Right renal pelvis (tissue), 4 donors: ENCODE results near the gene ADGRB2. TPM values are rescaled to one million over a fixed set of nuclear protein-coding genes. Genes with fewer than 3 reads are reported as not detected.

Source experiments
- DNase-seq, 4 donors: peaks; one replicate each; pipeline ENCODE4 v3.0.0-alpha.2; 2013; ENCODE audit warnings: low read depth in 4 of 4, low spot score in 3 of 4, missing footprints in 1 of 4
- polyA plus RNA-seq, 4 donors: library from polyadenylated mRNA; unstranded; fragments of 120-200 nt; gene quantifications; one replicate each; pipeline ENCODE4 v1.2.1, GENCODE V29; 2013; ENCODE audit not compliant: insufficient read length in 4 of 4

ADGRB2 gene
- polyA plus RNA-seq, 4 donors = 11.4 to 20.3 (median 12.2) TPM

DNA sequence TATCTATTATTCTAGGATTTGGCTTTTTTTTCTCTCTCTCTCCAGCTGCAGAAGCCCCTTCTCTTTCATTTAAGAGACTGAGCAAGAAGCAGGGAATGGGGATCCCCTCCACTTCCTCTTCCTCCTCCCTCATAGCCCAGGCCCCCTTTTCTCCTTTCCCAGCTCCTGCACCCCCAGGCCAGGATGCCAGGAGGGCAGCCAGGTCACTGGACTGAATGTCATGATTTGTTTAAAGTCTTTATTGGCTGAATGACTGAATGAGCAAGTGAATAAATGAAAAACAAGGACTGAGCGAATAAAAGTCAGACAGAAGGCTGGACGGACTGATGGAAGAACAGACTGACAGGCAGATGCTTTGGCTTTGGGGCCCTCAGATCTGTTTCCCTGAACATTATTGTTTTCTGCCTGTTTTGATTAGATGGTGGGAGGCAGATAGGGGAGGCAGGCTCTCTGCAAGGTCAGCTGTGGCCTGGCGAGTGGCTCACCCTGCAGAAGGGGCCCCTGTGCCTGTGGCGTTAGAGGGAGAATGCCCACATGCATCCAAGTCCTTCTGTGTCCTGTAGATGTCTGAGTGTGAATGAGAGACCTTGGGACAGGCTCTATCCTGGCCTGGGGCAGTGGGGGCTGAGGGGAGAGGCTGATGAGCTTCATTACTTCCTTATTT, 20.3 kb upstream of the ADGRB2 start:
- no peak for DNase-seq

DNA sequence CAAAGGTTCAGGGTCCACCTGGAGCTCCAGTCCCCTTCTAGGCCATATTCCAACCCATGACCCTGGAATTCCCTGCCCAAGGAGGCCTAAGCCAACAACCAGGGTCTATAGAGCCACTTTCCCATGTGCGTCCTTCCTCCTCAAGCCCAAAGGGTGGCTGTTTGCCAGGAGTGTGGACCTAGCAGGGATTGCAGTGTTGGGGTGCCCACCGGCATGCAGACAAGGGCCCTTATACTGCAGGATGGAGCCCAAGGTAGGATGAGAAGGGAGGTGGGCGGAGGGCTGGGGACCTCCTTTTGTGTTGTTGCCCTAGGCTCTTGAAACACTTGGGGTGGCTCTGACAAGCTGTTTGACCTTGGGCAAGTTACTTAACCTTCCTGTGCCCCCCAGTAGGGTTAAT, 19.7 kb upstream of the ADGRB2 start:
- no peak for DNase-seq

DNA sequence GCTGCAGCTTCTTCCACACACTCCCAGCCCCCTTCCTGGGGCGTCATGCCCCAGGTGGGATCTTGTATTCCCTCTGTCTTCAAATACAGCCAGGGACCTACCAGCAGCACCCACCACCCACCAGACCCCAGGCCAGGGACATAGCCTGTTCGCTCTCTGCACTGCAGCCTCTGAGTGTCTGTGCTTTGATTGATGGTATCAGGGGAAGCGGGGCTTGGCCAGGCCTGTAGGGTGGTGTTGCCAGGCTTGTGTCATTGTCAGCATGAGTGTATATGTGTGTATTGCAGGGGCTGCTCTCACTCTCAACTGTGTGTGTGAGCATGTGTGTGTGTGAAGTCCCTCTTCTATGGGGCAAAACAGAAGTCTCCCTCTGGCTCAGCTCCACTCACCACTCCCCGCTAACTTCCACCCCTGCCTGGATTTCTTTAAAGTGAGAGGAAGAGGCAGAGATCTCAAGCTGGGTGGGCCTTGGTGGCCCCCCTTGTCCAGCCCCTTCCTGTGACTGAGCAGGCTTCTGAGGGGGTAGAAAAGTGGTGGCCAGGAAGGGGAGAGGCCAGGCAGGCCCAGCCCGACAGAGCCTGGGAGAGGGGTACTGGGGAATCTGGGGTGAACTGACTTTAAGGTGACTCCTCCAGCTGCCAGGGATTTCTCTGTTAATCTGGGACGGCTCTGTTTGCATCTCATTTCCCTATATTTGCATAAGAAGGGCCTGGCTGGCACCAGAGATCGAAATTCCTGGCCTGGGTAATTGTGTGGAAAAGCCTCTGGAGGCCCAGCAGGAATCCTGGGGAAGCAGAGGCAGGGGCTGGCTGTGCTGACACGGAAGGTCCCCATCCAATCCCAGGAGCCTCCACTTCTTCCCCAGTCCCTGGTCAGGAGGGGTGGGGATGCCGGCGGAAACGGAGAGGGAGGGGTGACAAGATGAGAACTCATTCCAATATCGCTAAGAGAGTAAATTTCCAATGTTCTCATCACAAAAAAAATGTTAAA, 18.6 kb upstream of the ADGRB2 start:
- no peak for DNase-seq

DNA sequence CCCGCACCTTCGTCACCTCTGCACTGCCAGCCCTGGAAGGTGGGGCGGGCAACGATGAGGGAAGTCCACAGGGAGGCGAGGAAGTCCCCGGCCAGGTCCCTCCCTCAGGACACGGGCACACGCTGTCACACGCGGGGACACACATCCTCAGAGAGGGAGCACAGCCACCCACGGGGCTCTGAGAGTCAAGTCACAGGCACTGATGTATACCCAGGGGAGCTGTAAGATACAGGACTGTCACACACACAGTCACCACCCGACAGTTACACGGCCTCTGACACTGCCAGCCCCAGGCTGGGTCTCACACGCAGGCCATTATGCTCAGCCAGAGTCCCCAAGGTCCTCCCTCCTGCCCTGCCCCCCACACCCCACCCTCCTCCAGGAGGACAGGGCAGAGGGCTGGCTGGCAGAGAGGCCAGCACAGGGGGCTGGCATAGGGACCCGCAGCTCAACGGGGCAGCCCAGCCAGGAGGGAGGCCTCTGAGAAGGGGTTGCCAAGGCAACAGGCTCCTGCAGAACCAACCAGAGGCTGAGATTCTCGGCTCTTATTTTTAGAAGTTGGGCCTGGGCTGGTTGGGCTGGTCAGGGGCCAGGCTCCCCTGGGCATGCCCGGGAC, 17.7 kb upstream of the ADGRB2 start:
- DNase-seq = no peak

DNA sequence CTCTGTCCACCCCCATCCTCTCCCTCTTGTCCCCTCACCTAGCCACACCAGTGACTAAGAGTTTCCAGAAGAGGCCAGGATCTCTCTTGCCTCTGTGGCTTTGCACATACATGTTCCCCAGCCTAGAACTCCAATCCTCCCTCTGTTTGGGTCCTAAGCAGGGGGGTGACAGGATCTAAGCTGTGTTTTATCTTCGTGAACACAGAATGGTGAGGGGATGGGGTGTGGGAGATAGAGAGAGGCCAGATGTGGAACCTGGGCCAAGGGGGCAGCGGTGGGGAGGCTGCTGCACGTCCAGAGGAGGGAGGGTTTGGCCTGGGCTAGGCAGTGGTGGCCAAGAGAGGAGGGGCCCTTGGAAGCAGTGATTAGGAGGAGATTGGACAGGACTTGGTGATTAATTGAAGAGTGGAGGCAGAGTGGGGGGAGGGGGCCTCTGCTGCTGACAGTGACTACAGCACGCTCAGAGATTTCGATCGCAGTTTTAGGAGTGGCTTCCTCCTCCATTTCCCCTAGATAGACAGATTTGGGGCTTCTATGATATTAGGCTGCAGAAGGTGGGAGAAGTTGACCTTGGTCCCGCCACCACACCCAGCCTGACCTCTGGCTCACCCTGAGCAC, 17.1 kb upstream of the ADGRB2 start:
- DNase-seq = no peak

DNA sequence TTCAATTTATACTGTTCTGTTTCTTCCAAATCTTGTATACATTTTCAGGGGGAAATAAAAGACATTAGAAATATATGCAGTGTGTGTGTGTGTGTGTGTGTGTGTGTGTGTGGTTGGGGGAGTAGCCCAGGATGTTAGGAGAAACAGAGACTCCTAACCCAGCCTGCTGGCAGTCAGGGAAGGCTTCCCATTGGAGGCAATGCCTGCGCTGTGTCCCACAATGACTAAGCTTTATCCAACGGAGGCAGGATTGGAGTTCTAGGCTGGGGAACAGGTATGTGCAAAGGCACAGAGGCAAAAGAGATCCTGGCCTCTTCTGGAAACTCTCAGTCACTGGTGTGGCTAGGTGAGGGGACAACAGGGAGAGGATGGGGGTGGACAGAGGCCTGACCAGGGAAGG, 16.5 kb upstream of the ADGRB2 start:
- DNase-seq = no peak

DNA sequence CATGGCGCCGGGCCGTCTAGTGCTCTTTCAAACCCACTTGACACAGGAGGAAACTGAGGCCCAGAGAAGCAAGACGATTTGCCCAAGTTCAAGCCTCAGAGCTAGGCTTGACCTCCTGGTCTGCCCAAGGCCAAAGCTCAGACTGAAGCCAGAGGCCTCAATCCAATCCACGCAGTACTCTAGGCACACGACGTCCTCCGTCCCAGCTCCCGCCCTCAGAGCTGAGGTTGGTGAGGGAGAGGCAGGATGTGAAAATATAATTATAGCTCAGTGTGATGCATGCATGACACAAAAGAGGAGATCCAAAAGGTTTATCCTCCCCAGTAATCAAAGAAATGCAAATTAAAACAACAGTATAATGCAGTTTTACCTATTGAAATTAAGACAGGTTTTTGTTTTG, 15.5 kb upstream of the ADGRB2 start:
- no peak for DNase-seq

DNA sequence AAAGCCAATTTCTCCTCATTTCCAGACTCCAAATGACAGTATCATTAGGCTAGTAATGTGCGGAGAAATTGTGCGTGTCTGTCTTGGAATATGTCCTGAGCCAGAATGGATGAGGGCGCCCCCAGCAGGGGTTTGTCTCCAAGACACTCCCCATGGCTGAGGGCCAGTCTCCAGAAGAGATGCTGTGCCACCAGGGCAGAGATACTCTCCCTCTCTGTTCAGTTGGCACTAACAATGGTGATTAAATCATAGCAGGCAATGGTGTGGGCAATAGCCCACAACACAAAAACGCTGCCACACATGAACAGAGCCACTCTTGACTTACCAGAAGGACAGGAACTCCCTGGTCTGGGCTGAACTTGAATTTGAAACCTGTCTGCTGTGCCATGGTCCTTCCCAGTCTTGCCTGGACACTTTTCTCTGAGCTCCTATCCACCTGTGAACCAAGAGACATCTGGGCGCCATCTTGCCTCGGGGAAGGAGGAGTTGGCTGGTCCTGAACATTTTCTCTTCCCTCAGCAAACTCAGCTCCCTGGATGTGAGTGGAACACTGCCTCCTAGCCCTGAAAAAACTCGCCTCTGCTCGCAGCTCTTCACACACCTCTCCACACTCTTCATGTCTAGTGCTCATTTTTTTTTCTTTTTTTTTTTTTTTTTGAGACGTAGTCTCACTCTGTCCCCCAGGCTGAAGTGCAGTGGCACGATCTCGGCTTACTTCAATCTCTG, 14.8 kb upstream of the ADGRB2 start:
- DNase-seq = no peak

DNA sequence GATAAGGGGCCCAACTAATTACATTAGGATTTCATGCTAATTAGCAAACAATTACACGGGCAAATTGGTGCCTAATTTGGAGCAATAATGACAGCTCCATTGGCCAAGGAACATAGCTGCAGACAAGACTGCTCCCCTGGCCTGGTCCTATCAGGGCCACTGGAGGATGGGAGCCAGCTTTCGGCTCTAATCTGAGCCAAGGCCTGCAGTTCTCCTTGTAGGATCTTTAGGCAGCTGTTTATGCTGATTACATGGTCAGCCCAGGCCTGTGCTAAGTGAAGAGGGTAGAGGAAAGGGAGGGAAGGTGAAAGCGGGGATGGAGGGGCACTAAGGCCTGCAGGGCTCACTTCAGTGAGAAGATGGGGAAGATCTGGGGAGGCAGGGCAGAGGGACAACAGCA, 12.4 kb upstream of the ADGRB2 start:
- no peak for DNase-seq

DNA sequence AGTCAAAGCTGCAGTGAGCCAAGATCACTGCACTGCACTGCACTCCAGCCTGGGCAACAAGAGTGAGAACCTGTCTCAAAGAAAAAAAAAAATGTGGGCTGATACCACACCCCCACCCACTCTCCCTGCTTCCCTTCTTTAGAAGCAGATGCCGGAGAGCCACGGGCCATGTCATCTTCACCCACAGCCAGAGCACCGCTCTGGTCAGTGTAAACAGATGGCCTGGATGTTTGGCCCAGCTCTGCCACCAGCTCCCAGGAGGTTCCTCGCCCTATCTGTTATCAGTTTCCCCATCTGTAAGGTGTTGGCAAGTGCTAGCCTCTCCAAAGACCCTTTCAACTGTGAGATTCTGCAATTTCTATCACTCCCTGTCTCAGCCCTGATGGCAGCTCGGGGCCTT, 11.9 kb upstream of the ADGRB2 start:
- no peak for DNase-seq

DNA sequence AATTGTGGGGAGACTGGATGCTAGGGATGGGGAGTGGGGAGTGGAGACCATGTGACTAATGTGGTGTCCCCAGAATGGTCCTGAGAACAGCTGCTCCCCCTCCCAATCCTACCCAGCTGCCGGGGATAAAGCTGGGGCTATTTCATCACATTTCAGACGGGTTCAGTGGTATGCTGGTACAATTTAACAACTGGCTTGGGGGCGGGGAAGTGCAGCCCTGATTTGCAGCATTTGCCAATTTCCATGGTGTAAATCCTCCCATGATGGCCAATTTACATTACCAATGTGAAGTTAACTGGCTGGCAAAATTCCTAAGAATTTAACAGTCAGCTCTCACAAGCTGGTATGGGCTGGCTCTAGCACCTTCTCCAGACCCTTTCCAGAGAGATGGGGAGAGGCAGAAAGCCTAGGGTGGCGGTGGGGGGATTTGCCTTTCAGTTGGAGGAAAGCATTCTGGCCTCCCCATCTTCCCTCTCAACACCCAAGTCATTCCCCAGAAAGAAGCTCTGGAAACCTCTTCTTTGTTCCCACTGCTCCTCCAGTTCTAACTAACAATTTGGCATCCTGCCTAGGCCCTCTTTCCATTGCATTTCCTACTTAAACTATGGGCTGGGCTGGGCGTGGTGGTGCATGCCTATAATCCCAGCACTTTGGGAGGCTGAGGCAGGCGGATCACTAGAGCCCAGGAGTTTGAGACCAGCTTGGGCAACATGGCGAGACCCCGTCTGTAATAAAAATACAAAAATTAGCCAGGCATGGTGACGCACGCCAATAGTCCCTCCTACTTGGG, 11.3 kb upstream of the ADGRB2 start:
- DNase-seq = no peak

DNA sequence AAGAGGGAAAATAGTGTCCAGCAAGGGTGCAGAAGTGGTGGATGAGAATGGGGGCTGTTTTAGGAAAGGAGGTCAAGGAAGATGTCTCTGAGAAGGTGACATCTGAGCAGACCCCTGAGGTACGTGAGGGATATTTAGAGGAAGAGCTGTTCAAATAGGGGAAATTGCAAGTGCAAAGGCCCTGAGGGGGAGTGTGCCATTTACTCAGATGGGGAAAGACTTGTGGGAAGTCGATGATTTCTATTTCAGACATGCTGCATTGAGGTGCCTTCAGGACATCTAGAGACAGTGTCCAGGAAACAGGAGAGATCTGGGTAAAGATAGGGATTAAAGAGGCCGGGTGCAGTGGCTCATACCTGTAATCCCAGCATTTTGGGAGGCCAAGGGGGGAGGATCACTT, 10.4 kb upstream of the ADGRB2 start:
- no peak for DNase-seq

DNA sequence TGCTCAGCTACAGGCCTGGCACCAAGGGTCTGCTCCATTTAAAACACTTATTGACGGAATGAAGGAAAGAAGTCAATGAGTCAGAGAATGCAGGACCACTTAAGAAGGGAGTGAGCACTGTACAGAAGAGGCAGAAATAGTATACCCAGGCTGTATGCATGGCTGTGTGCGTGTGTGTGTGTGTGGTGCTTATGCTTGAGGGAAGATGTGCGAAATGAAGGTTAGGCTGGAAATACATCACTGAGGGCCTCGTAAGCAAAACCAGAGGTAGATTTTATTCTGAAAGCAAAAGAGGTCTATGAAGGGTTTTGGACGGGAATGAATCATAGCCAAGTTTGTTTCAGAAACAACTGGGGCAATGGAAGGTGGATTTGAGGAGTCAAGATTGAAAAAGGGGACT, 9.7 kb upstream of the ADGRB2 start:
- DNase-seq = no peak

DNA sequence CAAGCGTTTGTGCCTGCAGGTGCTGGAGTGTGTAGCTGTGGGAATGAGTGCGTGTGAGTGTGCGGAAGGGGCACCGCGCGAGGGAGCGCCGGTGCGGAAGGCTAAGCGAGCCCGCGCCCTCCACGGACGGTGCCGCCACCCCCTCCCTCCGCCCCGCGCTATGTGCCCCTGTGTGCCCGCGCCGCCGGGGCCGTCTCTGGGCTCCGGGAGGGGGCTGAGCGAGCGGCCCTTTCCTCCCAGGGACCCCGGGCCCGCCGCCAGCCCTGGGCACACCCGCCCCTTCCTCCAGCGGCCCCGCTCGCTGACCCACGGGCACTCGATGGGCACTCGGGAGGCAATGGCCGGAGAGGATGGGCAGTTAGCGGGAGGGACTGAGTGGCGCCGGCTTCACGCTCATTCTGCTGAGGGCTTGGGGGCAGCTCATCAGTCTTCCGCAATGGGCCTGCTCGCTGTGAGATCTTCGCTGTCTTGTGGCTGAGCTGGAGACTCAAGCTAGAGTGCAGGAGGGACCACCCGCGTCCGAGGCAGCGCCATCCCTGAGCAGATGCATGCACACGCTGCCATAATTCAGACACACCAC, 8.6 kb upstream of the ADGRB2 start:
- DNase-seq = no peak

DNA sequence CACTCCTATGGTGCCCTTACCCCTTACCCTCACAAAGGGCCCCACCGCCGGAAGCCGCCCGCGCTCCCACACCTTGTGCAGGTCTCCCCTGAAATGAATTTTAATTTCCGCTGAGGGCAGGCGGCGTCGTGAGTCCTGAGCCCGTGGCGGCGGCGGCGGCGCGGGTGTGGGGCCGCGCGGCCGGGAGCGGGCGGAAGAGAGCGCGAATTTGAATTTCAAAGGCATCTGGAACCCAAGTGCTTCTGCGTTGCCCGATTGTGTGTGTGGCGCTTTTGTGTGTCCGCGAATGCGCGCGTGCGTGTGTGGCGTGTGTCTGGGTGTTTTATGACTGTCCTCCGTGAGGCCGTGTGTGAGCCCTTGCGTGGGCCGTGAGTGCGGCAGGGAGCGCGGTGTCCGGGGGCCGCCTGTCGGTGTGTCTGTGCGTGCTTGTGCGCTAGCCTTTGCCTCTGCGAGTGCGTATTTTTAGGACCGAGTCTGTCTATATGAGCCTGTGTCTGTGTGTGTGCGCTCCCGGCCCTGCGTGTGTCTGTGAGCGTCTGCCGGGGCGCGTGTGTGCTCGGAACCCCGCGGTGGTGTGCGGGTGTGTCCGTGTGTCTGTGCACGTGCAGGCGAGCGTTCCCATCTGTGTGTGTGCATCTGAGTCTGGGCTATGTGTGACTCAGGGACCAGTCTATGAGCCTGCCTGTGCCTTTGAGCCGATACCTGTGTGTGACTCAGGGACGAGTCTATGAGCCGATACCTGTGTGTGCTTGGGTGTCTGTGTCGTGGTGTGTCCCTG, 7.9 kb upstream of the ADGRB2 start:
- DNase-seq = no peak

DNA sequence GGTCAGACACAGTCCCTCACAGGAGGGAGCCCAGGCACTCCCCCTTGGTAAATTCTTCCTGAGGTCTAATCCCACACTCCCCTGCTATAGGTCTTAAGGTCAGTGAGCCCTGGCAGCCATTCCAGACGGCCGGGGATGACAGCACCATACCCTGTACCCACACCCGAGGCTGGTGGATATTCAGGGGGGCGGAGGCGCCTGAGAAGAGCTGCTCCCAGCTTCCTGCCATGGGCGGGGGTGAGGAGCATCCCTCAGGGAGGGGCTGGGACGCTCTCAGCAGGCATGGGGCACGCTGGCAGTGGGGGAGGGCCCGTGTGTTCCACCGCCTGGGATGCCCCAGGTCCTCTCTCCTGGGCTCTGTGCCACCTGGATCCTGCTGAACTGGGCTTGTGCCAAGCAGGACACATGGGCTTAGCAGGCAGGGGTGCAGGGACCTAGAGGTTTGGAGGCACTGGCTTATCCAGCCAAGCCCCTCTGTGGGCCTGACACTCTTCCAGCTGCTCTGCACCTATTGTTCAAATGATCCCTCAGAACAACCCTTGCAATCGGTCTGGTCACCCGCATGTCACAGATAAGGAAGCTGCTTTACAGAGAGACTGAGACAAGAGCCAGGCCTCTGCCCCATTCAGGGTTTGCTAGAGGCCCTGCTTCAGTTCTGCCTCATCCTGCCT, 5.7 kb upstream of the ADGRB2 start:
- no peak for DNase-seq

DNA sequence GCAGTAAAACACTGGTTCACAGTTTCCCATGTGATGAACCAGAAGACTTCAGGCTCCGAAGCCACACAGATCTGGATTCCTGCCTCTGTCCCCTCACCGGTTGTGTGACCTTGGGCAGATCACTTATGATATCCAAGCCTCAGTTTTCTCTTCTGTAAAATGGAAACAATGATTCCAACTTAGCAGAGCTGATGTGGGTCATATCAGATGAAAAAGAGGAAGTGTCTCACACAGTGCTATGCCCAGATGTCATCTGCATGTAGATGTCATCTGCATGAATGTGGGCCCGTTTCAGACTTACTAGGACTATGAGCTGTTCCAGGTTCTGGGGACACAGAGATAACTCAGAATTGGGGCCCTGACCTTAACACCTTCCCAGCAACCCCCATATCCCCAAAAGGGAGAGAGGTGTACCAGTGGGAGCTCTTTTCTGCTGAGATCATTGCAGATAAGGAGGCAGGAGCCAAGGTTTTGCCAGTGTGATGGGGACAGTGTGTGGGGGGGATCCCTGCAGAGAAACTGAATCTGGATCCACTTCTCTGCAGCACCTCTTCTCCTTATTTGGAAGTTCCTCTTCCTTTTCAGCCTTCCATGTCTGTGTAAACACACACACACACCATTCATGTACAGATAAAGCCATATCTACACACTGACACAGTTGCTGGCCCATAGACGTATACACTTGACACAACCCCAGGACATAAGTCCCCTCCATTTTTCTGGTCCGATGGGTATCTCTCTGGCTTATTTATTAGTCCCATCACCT, 5.0 kb upstream of the ADGRB2 start:
- DNase-seq = no peak
